HUES6 (cell line): ENCODE data around the gene CPED1.
"Not testable (repeated sequence)": the region's sequence is repeated elsewhere in the genome, so short reads cannot be mapped to it uniquely, and the experiment has no call there.

Experiments used
- H3K27ac ChIP-seq: 2 replicates; pipeline ENCODE4 v1.7.0; 2013; ENCODE audit warnings: low read depth, mild to moderate bottlenecking, low read length, inconsistent platforms
- H3K27me3 ChIP-seq: 2 replicates; pipeline ENCODE4 v1.6.1; 2013; ENCODE audit warnings: low read length; ENCODE audit not compliant: control insufficient read depth, insufficient read depth
- H3K36me3 ChIP-seq: 2 replicates; pipeline ENCODE4 v1.6.1; 2013; ENCODE audit warnings: low read length; ENCODE audit not compliant: control insufficient read depth, insufficient read depth
- H3K4me1 ChIP-seq: 2 replicates; pipeline ENCODE4 v1.6.1; 2013; ENCODE audit warnings: low read length; ENCODE audit not compliant: control insufficient read depth, insufficient read depth
- H3K4me3 ChIP-seq: 2 replicates; pipeline ENCODE4 v1.5.1; 2013; ENCODE audit warnings: low read depth, low read length
- H3K9ac ChIP-seq: one replicate; pipeline ENCODE4 v1.6.1; 2013; ENCODE audit warnings: mild to moderate bottlenecking, low read length
- H3K9me3 ChIP-seq: 2 replicates; pipeline ENCODE4 v1.6.1; 2013; ENCODE audit warnings: low read depth, low read length; ENCODE audit not compliant: control insufficient read depth, insufficient read depth

Gene CPED1

GRCh38 chr7:121059979-121060509 is 71.5 kb downstream of the CPED1 start:
- not testable (repeated sequence) for H3K27ac ChIP-seq, H3K36me3 ChIP-seq, H3K4me1 ChIP-seq, H3K9ac ChIP-seq, H3K27me3 ChIP-seq, H3K4me3 ChIP-seq, H3K9me3 ChIP-seq

GRCh38 chr7:121061677-121062582 is 73.4 kb downstream of the CPED1 start:
- Histone ChIP-seq H3K27me3 (no peaks in the 10 kb centered on the region), H3K4me3 (no peak overlapping the region)

GRCh38 chr7:121062671-121063279 is 74.3 kb downstream of the CPED1 start:
- Histone ChIP-seq H3K9ac (no peak overlapping the region), H3K27ac (no peak overlapping the region), H3K4me1 (0 out of 2 replicates have a peak, but pooled peaks cover 2% of the 10 kb centered on the region), H3K4me3 (no peak overlapping the region), H3K27me3 (no peaks in the 10 kb centered on the region), H3K36me3 (no peaks in the 10 kb centered on the region), H3K9me3 (no peaks in the 10 kb centered on the region)

More at GRCh38 chr7:121061677-121062582, 73.4 kb downstream of the CPED1 start:
- 0 out of 2 replicates have a peak, but pooled peaks cover 2% of the 10 kb centered on the region for H3K4me1 ChIP-seq
- no peak overlapping the region for H3K9ac ChIP-seq
- no peak overlapping the region for H3K27ac ChIP-seq
- no peaks in the 10 kb centered on the region for H3K9me3 ChIP-seq
- no peaks in the 10 kb centered on the region for H3K36me3 ChIP-seq

GRCh38 chr7:121067717-121068116 is 79.2 kb downstream of the CPED1 start:
- H3K9me3 ChIP-seq: not testable (repeated sequence)

GRCh38 chr7:121069346-121070100 is 81.0 kb downstream of the CPED1 start:
- H3K4me1 ChIP-seq: no peaks in the 10 kb centered on the region
- no peak overlapping the region for H3K9ac ChIP-seq
- H3K27ac ChIP-seq: no peak overlapping the region
- no peak overlapping the region for H3K4me3 ChIP-seq
- H3K36me3 ChIP-seq: no peaks in the 10 kb centered on the region
- no peaks in the 10 kb centered on the region for H3K27me3 ChIP-seq
- H3K9me3 ChIP-seq: no peaks in the 10 kb centered on the region

More at GRCh38 chr7:121067717-121068116, 79.2 kb downstream of the CPED1 start:
- not testable (repeated sequence) for H3K9ac ChIP-seq, H3K36me3 ChIP-seq, H3K27me3 ChIP-seq, H3K4me3 ChIP-seq, H3K27ac ChIP-seq, H3K4me1 ChIP-seq

GRCh38 chr7:121071132-121071531 is 82.6 kb downstream of the CPED1 start:
- H3K4me1 ChIP-seq: no peaks in the 10 kb centered on the region
- H3K27ac ChIP-seq: no peak overlapping the region
- H3K36me3 ChIP-seq: no peaks in the 10 kb centered on the region
- H3K9me3 ChIP-seq: no peaks in the 10 kb centered on the region
- H3K27me3 ChIP-seq: no peaks in the 10 kb centered on the region
- no peak overlapping the region for H3K9ac ChIP-seq
- no peak overlapping the region for H3K4me3 ChIP-seq

GRCh38 chr7:121071662-121072061 is 83.2 kb downstream of the CPED1 start:
- no peak overlapping the region for H3K4me3 ChIP-seq
- no peaks in the 10 kb centered on the region for H3K9me3 ChIP-seq
- no peak overlapping the region for H3K9ac ChIP-seq
- H3K4me1 ChIP-seq: no peaks in the 10 kb centered on the region
- H3K27me3 ChIP-seq: no peaks in the 10 kb centered on the region
- H3K27ac ChIP-seq: no peak overlapping the region
- no peaks in the 10 kb centered on the region for H3K36me3 ChIP-seq

- Histone ChIP-seq H3K27ac (no peak overlapping the region), H3K9ac (no peak overlapping the region), H3K4me1 (no peaks in the 10 kb centered on the region), H3K9me3 (no peaks in the 10 kb centered on the region), H3K27me3 (no peaks in the 10 kb centered on the region), H3K36me3 (no peaks in the 10 kb centered on the region), H3K4me3 (no peak overlapping the region)
These were observed 84.3 kb downstream of the CPED1 start for GRCh38 chr7:121072826-121073225.

GRCh38 chr7:121073463-121074099 is 85.1 kb downstream of the CPED1 start:
- Histone ChIP-seq H3K9me3 (no peaks in the 10 kb centered on the region), H3K36me3 (no peaks in the 10 kb centered on the region), H3K27me3 (no peaks in the 10 kb centered on the region), H3K9ac (no peak overlapping the region), H3K27ac (no peak overlapping the region), H3K4me1 (no peaks in the 10 kb centered on the region), H3K4me3 (no peak overlapping the region)

GRCh38 chr7:121075424-121075841 is 86.9 kb downstream of the CPED1 start:
- H3K4me3 ChIP-seq, H3K9me3 ChIP-seq, H3K27ac ChIP-seq, H3K36me3 ChIP-seq, H3K4me1 ChIP-seq, H3K27me3 ChIP-seq, H3K9ac ChIP-seq: not testable (repeated sequence)
